LoVo (cell line): ENCODE data around the gene SPECC1.
"Not testable (repeated sequence)": the region's sequence is repeated elsewhere in the genome, so short reads cannot be mapped to it uniquely, and the experiment has no call there.

Experiments used
- DNase-seq: peaks from one replicate; pipeline ENCODE4 v3.0.0-alpha.2; 2016; ENCODE audit warnings: low spot score

The SPECC1 gene

DNA sequence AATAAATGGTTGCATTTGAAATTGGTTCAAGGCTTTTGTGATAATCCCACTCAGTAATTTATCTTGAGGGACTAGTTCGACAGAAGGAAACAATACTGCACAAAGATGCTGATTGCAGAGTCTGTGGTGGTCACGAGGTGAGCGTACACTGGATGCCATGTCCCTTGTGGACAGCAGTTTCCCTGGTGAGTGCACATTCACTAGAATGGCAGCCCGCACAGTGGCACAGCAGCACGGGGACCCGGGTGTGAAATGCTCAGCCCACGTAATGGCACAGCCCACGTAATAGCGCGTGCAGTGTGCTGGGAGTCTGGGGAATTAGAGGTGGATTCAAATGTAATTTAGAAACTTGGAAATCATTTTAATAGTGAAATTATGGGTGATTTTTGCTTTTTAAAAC, 304.1 kb downstream of the SPECC1 start:
- no peak for DNase-seq

- DNase-seq = no peak
These were observed 304.7 kb downstream of the SPECC1 start for GRCh38 chr17:20313891-20314290.

DNA sequence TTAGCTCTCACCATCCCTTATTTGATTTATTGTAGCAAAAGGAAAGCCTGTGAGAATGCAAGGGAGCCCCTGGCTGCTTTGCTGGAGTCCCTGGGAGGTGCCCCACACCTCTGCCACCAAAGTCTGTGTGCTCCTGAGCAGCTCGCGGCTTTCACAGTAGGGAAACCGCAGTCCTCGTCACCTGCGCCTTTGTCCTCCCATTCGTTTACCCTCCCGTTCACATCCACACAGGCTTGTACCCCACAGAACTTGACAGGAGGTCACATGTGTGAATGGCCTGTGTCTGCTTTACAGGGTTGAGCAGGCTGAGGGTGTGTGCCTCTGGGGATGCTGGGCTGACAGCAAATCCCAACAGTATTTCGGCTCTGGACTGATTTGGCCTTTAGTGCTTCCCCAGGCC, 305.7 kb downstream of the SPECC1 start:
- no peak for DNase-seq

DNA sequence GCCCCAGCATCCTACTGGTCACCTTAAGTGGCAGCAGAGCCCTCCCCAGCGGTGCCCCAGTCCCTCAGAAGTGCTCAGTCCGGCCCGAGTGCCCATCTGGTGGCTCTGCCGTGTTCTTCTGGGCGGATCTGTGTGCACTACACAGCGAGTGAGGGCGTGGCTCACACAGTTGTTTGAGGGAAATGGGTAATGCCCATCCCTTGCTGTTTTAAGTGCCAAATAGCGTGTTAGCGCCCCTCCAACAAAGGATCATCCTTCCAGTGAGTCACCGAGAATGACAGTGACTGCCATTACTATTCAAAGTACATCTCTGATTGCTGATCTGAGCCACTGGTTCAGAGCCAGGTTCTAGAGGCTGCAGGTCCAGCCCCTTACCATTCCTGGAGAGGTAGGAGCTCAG, 306.2 kb downstream of the SPECC1 start:
- no peak for DNase-seq

DNA sequence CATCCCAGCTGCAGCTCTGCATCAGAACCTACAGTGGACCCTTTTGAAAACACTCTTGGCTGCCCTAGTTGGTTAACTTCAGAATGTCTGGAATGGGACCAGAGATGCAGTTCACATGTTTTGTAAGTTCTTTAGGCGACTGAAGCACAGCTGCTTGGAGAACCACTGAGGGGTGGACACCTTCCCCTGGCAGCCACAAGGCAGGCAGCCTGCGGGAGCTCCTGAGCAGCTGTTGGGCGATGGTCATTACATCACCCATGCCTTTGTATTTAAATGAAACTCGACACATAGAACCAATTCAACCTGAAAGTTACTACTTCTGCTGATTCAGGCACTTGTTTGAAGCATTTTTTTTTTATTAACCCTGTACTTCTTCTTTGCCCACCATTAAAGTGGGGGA, 306.7 kb downstream of the SPECC1 start:
- DNase-seq = no peak

- peak; percentile 58 for DNase-seq
These were observed 311.5 kb downstream of the SPECC1 start for GRCh38 chr17:20320535-20321229.

- not testable (repeated sequence) for DNase-seq
These were observed 312.2 kb downstream of the SPECC1 start for GRCh38 chr17:20321357-20321756.

GRCh38 chr17:20327739-20328138, 318.6 kb downstream of the SPECC1 start:
- DNase-seq = not testable (repeated sequence)

DNA sequence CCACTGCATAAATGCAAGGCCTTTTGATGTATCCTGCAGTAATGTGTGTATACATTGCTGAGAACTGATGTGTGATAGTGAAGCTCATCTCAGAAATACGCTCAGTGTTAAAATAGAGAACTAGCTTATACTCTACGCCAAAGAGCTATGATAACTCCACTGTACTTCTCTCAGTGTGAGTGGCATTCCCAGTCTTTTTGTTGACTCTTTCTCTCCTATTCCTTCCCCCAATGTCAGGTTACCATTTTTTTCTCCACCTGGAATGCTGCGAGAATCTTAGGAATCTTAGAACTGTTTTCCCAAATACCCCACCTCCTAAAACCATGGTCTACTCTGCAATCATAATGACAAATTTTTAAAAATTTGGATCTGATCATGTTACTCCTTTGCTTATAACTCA, 342.2 kb downstream of the SPECC1 start:
- DNase-seq = not testable (repeated sequence)

GRCh38 chr17:20352567-20352966, 343.4 kb downstream of the SPECC1 start:
- DNase-seq = not testable (repeated sequence)

DNA sequence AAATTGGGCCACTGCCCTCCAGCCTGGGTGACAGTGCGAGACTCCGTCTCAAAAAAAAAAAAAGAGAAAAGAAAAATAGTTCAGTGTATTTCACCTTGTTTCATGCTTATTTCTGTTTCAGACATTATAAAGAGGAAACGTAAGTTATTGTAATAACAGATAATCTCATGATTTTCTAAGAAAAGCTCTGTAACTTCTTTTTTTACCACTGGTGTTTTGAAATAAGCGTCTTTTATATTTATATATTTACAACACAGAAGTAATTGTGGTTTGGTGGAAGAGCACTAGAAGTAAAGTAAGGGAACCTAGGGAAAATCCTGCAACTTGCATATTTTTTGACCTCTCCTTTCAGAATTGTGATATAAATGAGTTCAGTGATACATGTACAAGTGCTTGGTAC, 354.7 kb downstream of the SPECC1 start:
- not testable (repeated sequence) for DNase-seq
